Progenitor cell of endocrine pancreas (in vitro differentiated cells): ENCODE measurements around the gene KRT3. TPM values are rescaled to one million over a fixed set of nuclear protein-coding genes. Genes with fewer than 3 reads are reported as not detected.

Source experiments
- DNase-seq: peaks from one replicate; pipeline ENCODE4 v3.0.0; 2021; ENCODE audit warnings: low spot score; ENCODE audit not compliant: unreplicated experiment
- H3K27ac Mint-ChIP-seq: 2 replicates; pipeline ENCODE4 v1.8.0; 2021; ENCODE audit warnings: mild to moderate bottlenecking, moderate library complexity, mixed read lengths
- H3K27me3 Mint-ChIP-seq: 2 replicates; pipeline ENCODE4 v1.8.0; 2021; ENCODE audit warnings: mixed read lengths
- H3K36me3 Mint-ChIP-seq: 2 replicates; pipeline ENCODE4 v1.8.0; 2022; ENCODE audit warnings: mixed read lengths; ENCODE audit not compliant: insufficient read depth
- H3K4me1 Mint-ChIP-seq: 2 replicates; pipeline ENCODE4 v1.8.0; 2021; ENCODE audit warnings: low read depth, mixed read lengths
- H3K4me3 Mint-ChIP-seq: 2 replicates; pipeline ENCODE4 v1.8.0; 2021; ENCODE audit warnings: low read depth, mild to moderate bottlenecking, moderate library complexity, mixed read lengths
- H3K9me3 Mint-ChIP-seq: 2 replicates; pipeline ENCODE4 v1.8.0; 2021; ENCODE audit warnings: low read depth, mixed read lengths
- total RNA-seq: library from RNA; stranded (reverse); gene quantifications from 2 replicates; pipeline ENCODE4 v1.2.1, GENCODE V29; 2021
- TF ChIP-seq, protein P1 (sequence below): fragments of 200-600 bp; sonication (generic); IDR thresholded peaks from one replicate; pipeline ENCODE4 v1.5.0; 2021; ENCODE audit warnings: antibody characterized with exemption, mild to moderate bottlenecking; ENCODE audit not compliant: unreplicated experiment

Gene KRT3
- total RNA-seq, 1 donor from 2014 or later: not detected

DNA sequence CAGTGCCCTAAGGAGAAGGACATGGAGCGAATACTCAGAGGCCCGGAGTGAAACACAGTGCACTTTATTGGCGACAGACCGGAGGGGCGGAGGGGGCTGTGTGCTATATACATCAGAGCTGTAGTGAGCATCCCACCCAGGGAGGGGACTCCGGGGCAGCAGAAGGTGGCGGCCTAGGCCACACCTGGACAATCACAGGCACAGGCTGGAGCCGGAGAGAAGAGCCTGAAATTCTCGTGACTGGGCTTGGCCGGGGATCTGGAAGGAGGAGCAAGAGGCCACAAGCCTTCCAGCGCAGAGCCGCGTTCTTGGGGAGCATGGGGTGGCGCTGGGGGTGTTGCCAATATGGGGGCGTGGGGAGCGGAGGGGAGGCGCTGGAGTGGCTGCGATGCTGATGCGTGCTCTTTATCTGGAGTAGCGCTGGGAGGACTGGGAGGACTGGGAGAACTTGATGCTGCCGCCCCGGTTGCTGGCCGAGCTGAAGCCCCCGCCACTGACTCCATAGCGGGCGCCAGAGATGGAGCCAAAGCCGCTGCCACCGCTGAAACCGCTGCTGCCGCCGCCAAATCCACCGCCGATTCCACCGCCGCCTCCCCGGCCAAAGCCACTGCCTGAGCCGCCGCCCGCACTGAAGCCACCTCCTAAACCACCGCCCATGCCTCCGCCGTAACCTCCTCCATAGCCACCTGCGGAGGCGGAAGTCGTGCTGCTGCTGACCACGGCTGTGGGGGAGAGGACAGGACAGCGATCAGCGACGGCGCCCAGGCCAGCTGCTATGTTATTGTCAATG, 6.1 kb downstream of the KRT3 start:
- H3K36me3 Mint-ChIP-seq: no peaks in the 10 kb centered on the region

DNA sequence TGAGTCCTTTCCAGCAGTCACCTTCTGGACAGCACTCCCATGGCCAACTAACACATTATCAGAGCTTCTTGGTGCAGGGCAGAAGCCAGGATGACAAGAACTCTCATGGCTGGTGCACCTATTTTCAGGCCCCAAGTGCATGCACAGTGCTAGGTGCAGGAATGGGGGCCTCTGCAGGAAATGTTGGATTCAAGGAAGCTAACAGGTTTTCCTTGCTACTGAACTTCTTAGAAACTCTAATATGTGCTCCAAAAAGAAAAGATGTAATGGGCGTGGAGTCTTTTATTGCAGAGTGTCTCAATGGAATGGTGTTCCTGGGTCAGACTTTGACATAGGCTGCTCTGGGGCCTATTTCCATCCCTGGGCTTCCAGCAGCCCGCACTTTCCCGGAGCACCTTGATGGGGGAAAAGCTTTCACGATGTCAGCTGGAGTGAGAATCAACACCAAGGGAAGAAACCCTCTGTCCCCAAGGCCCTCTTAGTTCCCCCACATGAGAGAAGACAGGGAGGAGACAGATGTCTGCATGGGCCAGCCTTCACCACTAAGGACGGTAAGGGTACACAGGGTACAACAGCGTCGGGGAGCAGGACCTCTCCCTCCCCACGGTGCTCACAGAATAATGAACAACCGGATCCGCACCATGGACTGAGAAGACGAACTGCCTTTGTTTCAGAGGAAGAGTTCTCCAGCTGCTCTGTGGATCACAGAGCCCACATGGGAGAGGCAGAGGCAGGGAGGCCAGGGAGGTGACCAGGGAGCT, 6.9 kb downstream of the KRT3 start:
- H3K4me1 Mint-ChIP-seq: no peaks in the 10 kb centered on the region
- H3K4me3 Mint-ChIP-seq: no peak overlapping the region
- H3K27ac Mint-ChIP-seq: no peak overlapping the region
- TF ChIP-seq, protein P1, sequence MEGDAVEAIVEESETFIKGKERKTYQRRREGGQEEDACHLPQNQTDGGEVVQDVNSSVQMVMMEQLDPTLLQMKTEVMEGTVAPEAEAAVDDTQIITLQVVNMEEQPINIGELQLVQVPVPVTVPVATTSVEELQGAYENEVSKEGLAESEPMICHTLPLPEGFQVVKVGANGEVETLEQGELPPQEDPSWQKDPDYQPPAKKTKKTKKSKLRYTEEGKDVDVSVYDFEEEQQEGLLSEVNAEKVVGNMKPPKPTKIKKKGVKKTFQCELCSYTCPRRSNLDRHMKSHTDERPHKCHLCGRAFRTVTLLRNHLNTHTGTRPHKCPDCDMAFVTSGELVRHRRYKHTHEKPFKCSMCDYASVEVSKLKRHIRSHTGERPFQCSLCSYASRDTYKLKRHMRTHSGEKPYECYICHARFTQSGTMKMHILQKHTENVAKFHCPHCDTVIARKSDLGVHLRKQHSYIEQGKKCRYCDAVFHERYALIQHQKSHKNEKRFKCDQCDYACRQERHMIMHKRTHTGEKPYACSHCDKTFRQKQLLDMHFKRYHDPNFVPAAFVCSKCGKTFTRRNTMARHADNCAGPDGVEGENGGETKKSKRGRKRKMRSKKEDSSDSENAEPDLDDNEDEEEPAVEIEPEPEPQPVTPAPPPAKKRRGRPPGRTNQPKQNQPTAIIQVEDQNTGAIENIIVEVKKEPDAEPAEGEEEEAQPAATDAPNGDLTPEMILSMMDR: no peak
- no peaks in the 10 kb centered on the region for H3K36me3 Mint-ChIP-seq
- no peak for DNase-seq
- H3K27me3 Mint-ChIP-seq: peaks cover 55% of the 10 kb centered on the region
- no peaks in the 10 kb centered on the region for H3K9me3 Mint-ChIP-seq

More for the DNA sequence above, 6.1 kb downstream of the KRT3 start:
- Mint-ChIP-seq H3K4me1 (no peaks in the 10 kb centered on the region), H3K4me3 (no peak overlapping the region), H3K27ac (no peak overlapping the region), H3K9me3 (no peaks in the 10 kb centered on the region), H3K27me3 (peaks cover 54% of the 10 kb centered on the region)
- TF ChIP-seq, protein P1: no peak
- no peak for DNase-seq

DNA sequence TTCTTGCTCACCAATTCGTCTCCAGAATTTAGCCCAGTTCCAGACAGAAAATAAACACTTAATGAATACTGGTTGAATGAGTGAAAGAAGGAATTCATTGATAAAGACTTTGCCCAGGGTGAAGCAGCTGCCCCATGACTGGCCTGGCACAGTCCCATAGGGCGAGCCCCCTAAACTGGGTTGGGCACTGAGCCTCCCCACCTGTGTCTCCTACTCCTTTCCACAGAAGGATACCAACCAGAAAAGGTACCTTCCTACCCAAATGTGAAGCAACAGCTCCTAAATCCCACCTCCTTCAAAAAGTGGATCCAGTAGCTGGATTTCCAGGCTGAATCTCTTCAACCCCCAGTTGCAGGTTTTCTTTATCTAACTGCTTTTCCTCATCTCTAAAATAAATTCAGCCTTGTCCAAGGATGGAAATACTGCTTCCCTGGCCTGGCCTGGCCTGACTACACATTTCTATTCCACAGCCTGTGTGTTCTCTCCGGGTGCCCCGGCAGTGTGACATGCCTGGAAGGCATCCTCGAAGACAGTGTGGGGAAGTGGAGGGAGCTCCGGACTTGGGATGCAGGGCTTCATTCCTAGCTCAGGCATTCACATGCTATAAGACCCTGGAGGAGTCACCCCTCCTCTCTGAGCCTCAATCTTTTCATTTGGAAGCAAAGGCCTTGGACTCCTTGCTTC, 7.6 kb downstream of the KRT3 start:
- Mint-ChIP-seq H3K9me3 (no peaks in the 10 kb centered on the region), H3K36me3 (no peaks in the 10 kb centered on the region), H3K27ac (no peak overlapping the region), H3K4me3 (no peak overlapping the region), H3K27me3 (peaks cover 53% of the 10 kb centered on the region), H3K4me1 (no peaks in the 10 kb centered on the region)
- DNase-seq: no peak
- TF ChIP-seq, protein P1: no peak

DNA sequence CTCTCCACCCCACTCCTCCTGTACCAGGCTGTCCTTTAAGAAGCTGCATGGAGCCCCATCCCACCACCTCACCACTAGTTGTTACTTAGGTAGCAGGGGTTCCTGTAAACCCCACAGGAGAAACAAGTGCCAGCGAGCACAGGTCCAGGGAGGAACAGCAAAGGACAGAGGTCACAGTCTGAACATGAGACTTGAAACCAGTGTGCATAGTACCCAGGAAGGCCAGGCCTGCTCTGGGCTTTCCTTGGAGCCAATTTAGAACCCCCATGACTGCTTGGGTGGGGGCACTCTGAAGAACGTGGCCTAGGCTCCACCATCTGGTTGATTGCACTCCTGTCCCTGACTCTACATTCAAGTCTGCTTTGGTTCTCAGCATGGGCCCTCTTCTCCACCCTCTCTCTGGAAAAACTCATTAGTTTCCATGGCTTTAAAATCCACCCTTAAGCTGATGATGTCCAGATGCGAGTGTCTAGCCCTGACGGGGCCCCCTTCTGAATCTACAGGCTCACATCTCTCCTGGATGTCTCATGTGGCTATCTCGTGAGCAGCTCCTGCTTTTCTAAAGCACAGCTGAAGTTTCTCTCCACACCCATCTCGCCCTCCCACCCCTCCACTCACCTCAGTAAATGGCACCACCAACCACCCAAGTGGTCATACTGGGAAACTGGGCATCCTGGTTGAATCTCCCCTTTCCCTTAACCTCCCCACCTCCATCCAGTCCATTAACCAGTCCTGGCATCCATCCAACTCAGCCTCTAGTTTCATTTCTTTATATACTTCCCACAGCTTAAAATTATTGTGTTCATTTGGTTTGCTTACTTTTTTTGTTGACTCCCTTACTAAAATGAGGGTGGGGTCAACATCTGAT, 8.4 kb downstream of the KRT3 start:
- no peaks in the 10 kb centered on the region for H3K9me3 Mint-ChIP-seq
- H3K4me3 Mint-ChIP-seq: no peak overlapping the region

More for the DNA sequence above, 8.4 kb downstream of the KRT3 start:
- H3K36me3 Mint-ChIP-seq: no peaks in the 10 kb centered on the region
- TF ChIP-seq, protein P1: no peak
- H3K27ac Mint-ChIP-seq: no peak overlapping the region
- no peaks in the 10 kb centered on the region for H3K4me1 Mint-ChIP-seq
- no peak for DNase-seq
- peaks cover 47% of the 10 kb centered on the region for H3K27me3 Mint-ChIP-seq
